ENCODE results near the gene TINAGL1. TPM values are rescaled to one million over a fixed set of nuclear protein-coding genes. Genes with fewer than 3 reads are reported as not detected.

Gene TINAGL1
- total RNA-seq, 1 experiment from 2014 or later = 57.9 TPM

DNA sequence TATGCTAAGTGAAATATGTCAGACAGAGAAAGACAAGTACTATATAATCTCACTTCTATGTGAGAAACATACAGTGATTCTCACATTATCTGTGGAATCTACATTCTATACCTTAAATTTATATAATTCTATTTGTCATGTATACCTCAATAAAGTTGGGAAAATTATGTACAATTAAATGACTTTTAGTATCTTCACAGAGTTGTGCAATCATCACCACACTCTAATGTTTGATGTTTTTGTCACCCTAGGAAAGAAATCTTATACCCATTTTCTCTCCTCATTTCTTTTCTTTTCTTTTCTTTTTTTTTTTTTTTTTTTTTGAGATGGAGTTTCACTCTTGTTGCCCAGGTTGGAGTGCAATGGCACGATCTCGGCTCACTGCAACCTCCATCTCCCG, 37.0 kb upstream of the TINAGL1 start:
- Histone ChIP-seq H3K27me3 (ENCODE audit: insufficient read depth, low read length) (no peaks in the 10 kb centered on the region), H3K4me3 (replicated peaks in 1 of 2; ENCODE audit: low read depth in 1 of 2, low read length in 2 of 2) (no peak overlapping the region), H3K9me3 (ENCODE audit: control insufficient read depth in 1 of 2, insufficient read depth in 1 of 2, low read depth in 1 of 2, low read length in 2 of 2) (0 out of 4 replicates have a peak, but pooled peaks cover 6% of the 10 kb centered on the region in 2 experiments), H3K9ac (ENCODE audit: low read length) (no peak overlapping the region), H3K9me2 (ENCODE audit: insufficient read depth) (no peaks in the 10 kb centered on the region), H4K20me1 (ENCODE audit: insufficient read depth) (no peaks in the 10 kb centered on the region), H3K36me3 (ENCODE audit: control insufficient read depth in 1 of 2, insufficient read depth in 2 of 2, low read length in 2 of 2) (no peaks in the 10 kb centered on the region), H3K27ac (ENCODE audit: low read depth, low read length) (no peak overlapping the region), H2AFZ (ENCODE audit: low read depth, low read length, poor library complexity, severe bottlenecking) (no peak overlapping the region), H3K4me1 (ENCODE audit: control insufficient read depth in 1 of 2, insufficient read depth in 2 of 2, low read length in 2 of 2) (peaks cover 0 to 15% of the 10 kb centered on the region in 2 experiments; a peak in 2 of 4 replicates), H3K79me2 (ENCODE audit: insufficient read depth, low read length) (no peaks in the 10 kb centered on the region), H3K4me2 (ENCODE audit: low read length) (no peak overlapping the region)
- ChIA-PET CTCF (interaction anchor here (2.2 kb wide), 1 partner anchor 10 kb away, joined by 10 read pairs; no protein-coding TSS in a partner anchor), POLR2A (no interaction called here), RAD21 (ENCODE audit: low non-redundant PET in 1 of 2, low total read pairs in 2 of 2, uncharacterized antibody in 2 of 2, unreplicated experiment in 2 of 2) (no interaction called here)
- no TSS peak for BruUV-seq (replicated peaks)
- no peak for ATAC-seq
- TF ChIP-seq ZFX (IDR thresholded peaks at IDR 0.05) = no peak
- TF ChIP-seq, protein P1, sequence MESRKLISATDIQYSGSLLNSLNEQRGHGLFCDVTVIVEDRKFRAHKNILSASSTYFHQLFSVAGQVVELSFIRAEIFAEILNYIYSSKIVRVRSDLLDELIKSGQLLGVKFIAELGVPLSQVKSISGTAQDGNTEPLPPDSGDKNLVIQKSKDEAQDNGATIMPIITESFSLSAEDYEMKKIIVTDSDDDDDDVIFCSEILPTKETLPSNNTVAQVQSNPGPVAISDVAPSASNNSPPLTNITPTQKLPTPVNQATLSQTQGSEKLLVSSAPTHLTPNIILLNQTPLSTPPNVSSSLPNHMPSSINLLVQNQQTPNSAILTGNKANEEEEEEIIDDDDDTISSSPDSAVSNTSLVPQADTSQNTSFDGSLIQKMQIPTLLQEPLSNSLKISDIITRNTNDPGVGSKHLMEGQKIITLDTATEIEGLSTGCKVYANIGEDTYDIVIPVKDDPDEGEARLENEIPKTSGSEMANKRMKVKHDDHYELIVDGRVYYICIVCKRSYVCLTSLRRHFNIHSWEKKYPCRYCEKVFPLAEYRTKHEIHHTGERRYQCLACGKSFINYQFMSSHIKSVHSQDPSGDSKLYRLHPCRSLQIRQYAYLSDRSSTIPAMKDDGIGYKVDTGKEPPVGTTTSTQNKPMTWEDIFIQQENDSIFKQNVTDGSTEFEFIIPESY (IDR thresholded peaks at IDR 0.05; ENCODE audit: extremely low read depth, insufficient replicate concordance, low read length) = no peak
- no peak for TF ChIP-seq EZH2 (IDR thresholded peaks at IDR 0.05)
- TF ChIP-seq YY1 (IDR thresholded peaks at IDR 0.05; ENCODE audit: extremely low read depth, insufficient replicate concordance, low read depth, low read length) = no peak
- TF ChIP-seq ZNF274 (IDR thresholded peaks at IDR 0.05; ENCODE audit: low read depth, low read length) = no peak
- TF ChIP-seq RAD21 (IDR thresholded peaks at IDR 0.05; ENCODE audit: low read depth) = no peak
- TF ChIP-seq, protein P2, sequence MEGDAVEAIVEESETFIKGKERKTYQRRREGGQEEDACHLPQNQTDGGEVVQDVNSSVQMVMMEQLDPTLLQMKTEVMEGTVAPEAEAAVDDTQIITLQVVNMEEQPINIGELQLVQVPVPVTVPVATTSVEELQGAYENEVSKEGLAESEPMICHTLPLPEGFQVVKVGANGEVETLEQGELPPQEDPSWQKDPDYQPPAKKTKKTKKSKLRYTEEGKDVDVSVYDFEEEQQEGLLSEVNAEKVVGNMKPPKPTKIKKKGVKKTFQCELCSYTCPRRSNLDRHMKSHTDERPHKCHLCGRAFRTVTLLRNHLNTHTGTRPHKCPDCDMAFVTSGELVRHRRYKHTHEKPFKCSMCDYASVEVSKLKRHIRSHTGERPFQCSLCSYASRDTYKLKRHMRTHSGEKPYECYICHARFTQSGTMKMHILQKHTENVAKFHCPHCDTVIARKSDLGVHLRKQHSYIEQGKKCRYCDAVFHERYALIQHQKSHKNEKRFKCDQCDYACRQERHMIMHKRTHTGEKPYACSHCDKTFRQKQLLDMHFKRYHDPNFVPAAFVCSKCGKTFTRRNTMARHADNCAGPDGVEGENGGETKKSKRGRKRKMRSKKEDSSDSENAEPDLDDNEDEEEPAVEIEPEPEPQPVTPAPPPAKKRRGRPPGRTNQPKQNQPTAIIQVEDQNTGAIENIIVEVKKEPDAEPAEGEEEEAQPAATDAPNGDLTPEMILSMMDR (IDR thresholded peaks at IDR 0.05 in 2 of 3, conservative IDR thresholded peaks at IDR 0.05 in 1 of 3; ENCODE audit: borderline replicate concordance in 1 of 3, insufficient read depth in 1 of 3, low read depth in 2 of 3, low read length in 2 of 3) = no peak
- TF ChIP-seq TCF7L2 (IDR thresholded peaks at IDR 0.05; ENCODE audit: borderline replicate concordance, extremely low read depth, insufficient read depth, insufficient read length) = no peak
- intact Hi-C loops (cut with micrococcal nuclease) = no loop called here
- DNase-seq (ENCODE audit: low read depth, low spot score) = no peak
